AG04450 (cell line): ENCODE data around the gene OCSTAMP. TPM values are rescaled to one million over a fixed set of nuclear protein-coding genes. Genes with fewer than 3 reads are reported as not detected.

Experiments used
- CTCF ChIA-PET: fragments of 300-600, 350-600 bp; formaldehyde crosslinking; extraction: SDS; loops from one replicate; lab custom pipeline; 2022; ENCODE audit warnings: antibody characterized with exemption, inconsistent platforms; lab: Charles Lee
- POLR2A ChIA-PET: fragments of 350-600 bp; formaldehyde crosslinking; extraction: SDS; loops from one replicate; lab custom pipeline; 2021; ENCODE audit warnings: antibody characterized with exemption, inconsistent platforms; lab: Yijun Ruan, JAX
- DNase-seq: peaks from one replicate; pipeline ENCODE4 v3.0.0-alpha.2; 2011; ENCODE audit warnings: low read depth, low spot score
- H3K27ac ChIP-seq: one replicate; pipeline ENCODE4 v1.5.1; 2012; ENCODE audit warnings: low read depth, low read length, control low read depth
- H3K27me3 ChIP-seq: one replicate; pipeline ENCODE4 v1.6.0; 2012; ENCODE audit warnings: low read length; ENCODE audit not compliant: control insufficient read depth, insufficient read depth
- H3K4me3 ChIP-seq: 2 replicates; pipeline ENCODE4 v1.5.1; 2011; ENCODE audit warnings: mild to moderate bottlenecking, low read depth, low read length, control low read depth
- H3K9me3 ChIP-seq: 2 replicates; pipeline ENCODE4 v1.5.1; 2012; ENCODE audit warnings: low read length; ENCODE audit not compliant: control insufficient read depth, insufficient read depth
- CTCF ChIP-seq: IDR thresholded peaks from 2 replicates; pipeline ENCODE4 v1.5.1; 2011; ENCODE audit warnings: low read depth, low read length, control low read depth, inconsistent platforms
- polyA plus RNA-seq: library from polyadenylated mRNA; depleted of rRNA; stranded (reverse); fragments of >200 nt; gene quantifications from 2 replicates; pipeline ENCODE4 v1.2.3, GENCODE V29; 2011

The OCSTAMP gene
- polyA plus RNA-seq, 1 experiment = not detected

DNA sequence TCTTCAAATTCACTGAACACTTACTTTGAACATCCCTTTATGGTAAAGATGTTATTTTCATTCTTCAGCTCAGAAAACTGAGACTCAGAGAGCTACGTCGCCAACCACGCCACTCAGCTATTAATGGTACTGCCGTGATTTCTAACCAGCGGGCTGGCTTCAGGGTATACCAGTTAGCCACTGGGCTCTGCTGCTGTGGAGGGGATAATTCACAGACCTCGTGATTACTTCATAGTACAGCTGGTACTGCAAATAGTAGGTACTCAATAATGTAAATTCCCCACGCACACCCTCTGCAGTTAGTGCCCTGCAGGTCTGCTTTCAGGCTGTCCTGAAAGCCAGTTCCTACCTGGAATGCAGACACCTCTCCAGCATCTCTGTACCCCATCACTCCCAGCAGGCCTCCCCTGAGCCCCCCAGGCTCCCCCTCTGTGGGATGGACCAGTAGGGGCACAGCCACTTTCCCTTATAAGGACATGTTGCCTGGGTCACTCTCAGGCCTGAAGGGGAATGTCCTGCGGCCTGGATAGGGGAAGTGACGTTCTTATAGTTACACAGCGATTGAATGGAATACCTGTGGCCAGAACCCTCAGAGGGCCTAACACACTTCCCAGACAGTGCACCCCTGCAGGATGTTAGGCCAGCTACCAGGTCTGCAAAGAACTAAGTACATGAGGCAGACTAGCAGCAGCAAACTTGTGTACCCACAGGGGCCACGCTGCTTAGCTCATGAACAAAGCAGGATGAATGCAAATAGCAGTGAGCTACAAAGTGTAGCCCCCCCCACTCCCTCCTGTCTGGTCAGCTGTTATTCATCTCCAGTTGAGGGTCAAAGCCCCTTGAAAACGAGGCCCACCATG is 1.3 kb upstream of the OCSTAMP start:
- no peak overlapping the region for H3K27ac ChIP-seq
- peaks cover 6% of the 10 kb centered on the region for H3K27me3 ChIP-seq
- TF ChIP-seq CTCF = no peak
- no peak for DNase-seq
- ChIA-PET CTCF (interaction anchor here (0.6 to 2.0 kb wide), 3 partner anchors 10 to 127 kb away, joined by 3 to 5 read pairs (median 5); no protein-coding TSS in a partner anchor), POLR2A (no interaction called here)
- H3K4me3 ChIP-seq = no peak overlapping the region
- H3K9me3 ChIP-seq = no peaks in the 10 kb centered on the region

DNA sequence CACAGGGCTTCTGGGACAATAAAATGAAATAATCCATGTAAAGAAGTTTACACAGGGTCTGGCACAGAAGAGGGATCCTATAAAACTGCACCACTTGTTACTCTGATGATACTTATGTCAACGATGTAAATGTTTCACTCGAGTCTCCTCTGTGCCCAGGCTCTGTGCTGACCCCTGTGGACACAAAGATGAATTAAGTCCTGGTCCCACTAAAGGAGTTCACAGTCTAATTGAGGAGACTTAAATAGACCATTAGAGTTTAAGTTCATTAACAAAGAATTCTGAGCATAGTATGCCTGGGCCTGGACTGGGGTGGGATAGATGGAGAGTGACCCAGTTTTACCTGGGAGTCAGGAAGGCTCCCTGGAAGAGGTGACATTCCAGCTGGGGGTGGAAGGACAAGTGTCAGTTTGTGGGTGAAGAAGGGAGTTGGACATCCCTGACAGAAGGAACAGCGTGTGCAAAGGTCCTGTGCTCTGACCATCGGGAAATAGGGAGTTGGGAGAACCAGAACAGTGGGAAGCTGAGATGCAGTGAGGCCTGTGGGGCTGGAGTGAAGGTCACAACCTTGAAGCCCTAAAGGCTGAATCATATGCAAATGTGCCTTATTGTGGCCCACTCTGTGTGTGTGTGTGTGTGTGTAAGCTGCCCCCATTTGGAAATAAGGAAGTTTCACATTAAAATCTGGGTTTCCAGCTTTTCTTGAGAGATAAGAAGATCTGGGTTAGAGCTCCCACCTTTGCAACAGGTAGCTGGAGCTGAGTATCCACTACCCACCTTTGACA is 1.1 kb downstream of the OCSTAMP start:
- DNase-seq = no peak
- no peak for TF ChIP-seq CTCF
- Histone ChIP-seq H3K4me3 (no peak overlapping the region), H3K27me3 (peaks cover 2% of the 10 kb centered on the region), H3K27ac (no peak overlapping the region), H3K9me3 (no peaks in the 10 kb centered on the region; the same call in 1 of the 2 replicates)
- ChIA-PET POLR2A (no interaction called here), CTCF (no interaction called here)

- Histone ChIP-seq H3K27ac (no peak overlapping the region), H3K27me3 (peaks cover 4% of the 10 kb centered on the region), H3K4me3 (no peak overlapping the region), H3K9me3 (no peaks in the 10 kb centered on the region; the same call in 1 of the 2 replicates)
- no peak for DNase-seq
- POLR2A ChIA-PET = no interaction called here
- TF ChIP-seq CTCF = no peak
- CTCF ChIA-PET = no interaction called here
Observed at GRCh38 chr20:46548688-46549087, 1.8 kb downstream of the OCSTAMP start.

GRCh38 chr20:46547995-46548394 is 2.5 kb downstream of the OCSTAMP start:
- POLR2A ChIA-PET = no interaction called here
- Histone ChIP-seq H3K27me3 (peaks cover 4% of the 10 kb centered on the region), H3K4me3 (no peak overlapping the region), H3K27ac (no peak overlapping the region), H3K9me3 (no peaks in the 10 kb centered on the region; the same call in 1 of the 2 replicates)
- DNase-seq = no peak
- no peak for TF ChIP-seq CTCF
- CTCF ChIA-PET = no interaction called here
